Gastroesophageal sphincter (tissue), 4 donors: ENCODE data around the gene DHX30. TPM values are rescaled to one million over a fixed set of nuclear protein-coding genes. Genes with fewer than 3 reads are reported as not detected.

Source experiments
- ATAC-seq: fragments of 150-250 bp; one replicate; pipeline ENCODE4 v1.9.1; 2016; ENCODE audit warnings: mild to moderate bottlenecking, moderate library complexity
- H3K27ac ChIP-seq, 4 donors: fragments of 200-600 bp; sonication (generic) in 3 of 4; 1 replicate in 3 of 4; 2 replicates in 1 of 4; pipeline ENCODE4 v1.5.1; 2016 to 2019
- H3K27me3 ChIP-seq: fragments of 200-600 bp; sonication (generic); one replicate; pipeline ENCODE4 v1.5.1; 2019
- H3K36me3 ChIP-seq, 2 donors: fragments of 200-600 bp; sonication (generic); one replicate each; pipeline ENCODE4 v1.5.1; 2019; ENCODE audit warnings: control low read depth in 1 of 2
- H3K4me1 ChIP-seq, 3 donors: fragments of 200-600 bp; sonication (generic); 1 replicate in 2 of 3; 2 replicates in 1 of 3; pipeline ENCODE4 v1.5.1; 2016 to 2019; ENCODE audit warnings: control low read depth in 2 of 3
- H3K4me3 ChIP-seq, 2 donors: fragments of 200-600 bp; sonication (generic); one replicate each; pipeline ENCODE4 v1.5.1; 2019; ENCODE audit warnings: mild to moderate bottlenecking in 1 of 2, moderate library complexity in 1 of 2
- H3K9me3 ChIP-seq, 3 donors: fragments of 200-600 bp; sonication (generic); one replicate each; pipeline ENCODE4 v1.5.1; 2017 to 2019; ENCODE audit warnings: control low read depth in 2 of 3
- CTCF ChIP-seq, 4 experiments: fragments of 200-600 bp in 2 of 4; fragments of 450-650 bp in 2 of 4; sonication (generic) in 1 of 4; IDR thresholded peaks; one replicate each; pipeline ENCODE4 v1.5.1; 2017 to 2019; ENCODE audit warnings: antibody characterized with exemption in 4 of 4, mild to moderate bottlenecking in 2 of 4, moderate library complexity in 2 of 4
- EP300 ChIP-seq: sonication (generic); formaldehyde crosslinking; IDR thresholded peaks from one replicate; pipeline ENCODE4 v1.6.1; 2017; ENCODE audit warnings: antibody characterized with exemption, mild to moderate bottlenecking
- POLR2A ChIP-seq, 2 donors: fragments of 450-650 bp; IDR thresholded peaks; one replicate each; pipeline ENCODE4 v1.6.1; 2017; ENCODE audit warnings: antibody characterized with exemption in 2 of 2, mild to moderate bottlenecking in 2 of 2, moderate library complexity in 1 of 2
- POLR2AphosphoS5 ChIP-seq: sonication (generic); formaldehyde crosslinking; IDR thresholded peaks from one replicate; pipeline ENCODE4 v1.6.1; 2017; ENCODE audit warnings: antibody characterized with exemption
- WGBS, 2 donors: methylation state at CpG; one replicate each; pipeline ENCODE4 v1.1.5; 2018; ENCODE audit warnings: low coverage in 1 of 2; 5-methylcytosine and 5-hydroxymethylcytosine counted together
- total RNA-seq, 4 donors: library from RNA; depleted of rRNA; stranded (reverse); fragments of >200 nt; gene quantifications; one replicate each; pipeline ENCODE4 v1.1.0, GENCODE V29; 2016

Gene DHX30
- total RNA-seq, 4 donors from 2014 or later = 63.7 to 89.5 (median 65.4) TPM

- 80% methylated on average over 1 of the region's 3 CpGs; no CpG with 5 or more reads in 1 of the 2 donors for WGBS, 2 donors
These were observed 88.7 kb downstream of the DHX30 start for GRCh38 chr3:47891613-47892005.

GRCh38 chr3:47892286-47893040, 89.5 kb downstream of the DHX30 start:
- Histone ChIP-seq H3K27ac (peak overlapping the region in 2 of 4 donors; percentile 73 to 74), H3K4me1 (peaks cover 4 to 41% (median 18%) of the 10 kb centered on the region in 3 donors), H3K27me3 (no peaks in the 10 kb centered on the region), H3K4me3 (no peak overlapping the region), H3K36me3 (peaks cover 0 to 55% of the 10 kb centered on the region in 2 donors), H3K9me3 (no peaks in the 10 kb centered on the region)
- WGBS, 2 donors = 87 to 90% methylated on average over 8 to 15 of the region's 15 CpGs
- no peak for ATAC-seq
- TF ChIP-seq CTCF (IDR thresholded peaks at IDR 0.05) = no peak
- TF ChIP-seq EP300 = no peak
- no peak for TF ChIP-seq POLR2AphosphoS5
- TF ChIP-seq POLR2A (IDR thresholded peaks at IDR 0.05) = no peak

More at GRCh38 chr3:47891613-47892005, 88.7 kb downstream of the DHX30 start:
- no peak for ATAC-seq
- TF ChIP-seq POLR2A (IDR thresholded peaks at IDR 0.05) = no peak
- no peak for TF ChIP-seq POLR2AphosphoS5
- no peak for TF ChIP-seq CTCF (IDR thresholded peaks at IDR 0.05)
- no peak for TF ChIP-seq EP300
- Histone ChIP-seq H3K4me1 (peaks cover 4 to 41% (median 18%) of the 10 kb centered on the region in 3 donors), H3K27me3 (no peaks in the 10 kb centered on the region), H3K9me3 (no peaks in the 10 kb centered on the region), H3K4me3 (no peak overlapping the region), H3K27ac (peak overlapping the region; percentile 10 to 74 (median 48)), H3K36me3 (peaks cover 0 to 54% of the 10 kb centered on the region in 2 donors)

GRCh38 chr3:47895241-47895640, 92.3 kb downstream of the DHX30 start:
- Histone ChIP-seq H3K36me3 (peaks cover 0 to 53% of the 10 kb centered on the region in 2 donors), H3K4me1 (peaks cover 4 to 35% (median 14%) of the 10 kb centered on the region in 3 donors), H3K4me3 (no peak overlapping the region), H3K9me3 (no peaks in the 10 kb centered on the region), H3K27ac (no peak overlapping the region), H3K27me3 (no peaks in the 10 kb centered on the region)
- no peak for ATAC-seq
- TF ChIP-seq POLR2A (IDR thresholded peaks at IDR 0.05) = no peak
- TF ChIP-seq CTCF (IDR thresholded peaks at IDR 0.05) = no peak
- no peak for TF ChIP-seq POLR2AphosphoS5
- 100% methylated on average over 1 of the region's 3 CpGs; no CpG with 5 or more reads in 1 of the 2 donors for WGBS, 2 donors

- Histone ChIP-seq H3K27me3 (no peaks in the 10 kb centered on the region), H3K36me3 (peaks cover 0 to 52% of the 10 kb centered on the region in 2 donors), H3K4me1 (peaks cover 0 to 35% (median under 1%) of the 10 kb centered on the region in 3 donors), H3K9me3 (no peaks in the 10 kb centered on the region), H3K27ac (no peak overlapping the region), H3K4me3 (no peak overlapping the region)
- 78 to 84% methylated on average over 3 of the region's 3 CpGs for WGBS, 2 donors
- TF ChIP-seq EP300 = no peak
- no peak for TF ChIP-seq CTCF (IDR thresholded peaks at IDR 0.05)
- no peak for TF ChIP-seq POLR2AphosphoS5
- TF ChIP-seq POLR2A (IDR thresholded peaks at IDR 0.05) = no peak
- no peak for ATAC-seq
These were observed 93.8 kb downstream of the DHX30 start for GRCh38 chr3:47896736-47897135.

GRCh38 chr3:47897954-47898353, 95.0 kb downstream of the DHX30 start:
- TF ChIP-seq POLR2AphosphoS5 (no peak), EP300 (no peak), CTCF (IDR thresholded peaks at IDR 0.05) (no peak), POLR2A (IDR thresholded peaks at IDR 0.05) (no peak)
- Histone ChIP-seq H3K27ac (no peak overlapping the region), H3K36me3 (peaks cover 0 to 46% of the 10 kb centered on the region in 2 donors), H3K4me3 (no peak overlapping the region), H3K4me1 (peaks cover 0 to 30% (median 0%) of the 10 kb centered on the region in 3 donors), H3K27me3 (no peaks in the 10 kb centered on the region), H3K9me3 (no peaks in the 10 kb centered on the region)
- ATAC-seq = no peak
- WGBS, 2 donors = 82 to 100% methylated on average over 2 to 3 of the region's 3 CpGs
